ENCODE results near the gene SMAD3. TPM values are rescaled to one million over a fixed set of nuclear protein-coding genes. Genes with fewer than 3 reads are reported as not detected.

Gene SMAD3
- total RNA-seq, 2 donors from 2014 or later, result 19.7 to 52.4 TPM

DNA sequence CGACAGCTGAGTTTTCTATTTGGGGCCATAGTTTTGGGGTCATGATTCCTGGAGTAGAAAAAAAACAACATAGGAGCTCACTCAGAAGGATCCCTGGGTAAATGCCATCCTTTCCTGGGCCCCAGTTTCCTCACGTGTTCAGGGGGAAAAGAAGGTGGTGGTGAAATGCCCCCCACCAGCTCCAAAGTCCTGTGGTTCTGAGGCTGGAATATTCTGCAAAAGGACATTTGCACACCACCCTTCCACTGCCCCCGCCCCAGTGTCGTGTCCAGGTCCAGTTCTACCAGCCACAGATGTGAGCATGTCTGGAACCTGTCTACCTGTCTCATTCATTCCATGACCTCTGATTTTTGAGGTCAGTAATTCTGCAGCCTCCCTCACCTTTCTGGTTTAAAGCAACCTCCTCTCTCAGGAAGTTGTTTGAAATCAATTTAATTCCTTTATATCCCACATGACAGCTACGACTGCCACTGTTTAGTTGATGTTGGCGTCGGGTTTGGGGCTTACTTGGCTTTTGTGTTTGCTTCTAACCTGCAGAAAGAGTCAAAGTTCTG is 82.1 kb downstream of the SMAD3 start:
- Histone ChIP-seq H3K4me3 (no peak overlapping the region), H3K9me3 (no peaks in the 10 kb centered on the region), H3K4me1 (peaks cover 67% of the 10 kb centered on the region), H3K27ac (peak overlapping the region in 3 of 4 donors; percentile 75 to 85 (median 76)), H3K36me3 (replicated peaks in 1 of 2; ENCODE audit: insufficient read depth in 1 of 2, low read depth in 2 of 2) (no peaks in the 10 kb centered on the region), H3K27me3 (no peaks in the 10 kb centered on the region)
- intact Hi-C loops (cut with DNase I), result no loop called here
- DNase-seq, result no peak
- ATAC-seq, result no peak
- no peak for TF ChIP-seq POLR2A (IDR thresholded peaks at IDR 0.05)
- WGBS, 2 donors, result 54 to 69% methylated on average over 7 of the region's 7 CpGs

DNA sequence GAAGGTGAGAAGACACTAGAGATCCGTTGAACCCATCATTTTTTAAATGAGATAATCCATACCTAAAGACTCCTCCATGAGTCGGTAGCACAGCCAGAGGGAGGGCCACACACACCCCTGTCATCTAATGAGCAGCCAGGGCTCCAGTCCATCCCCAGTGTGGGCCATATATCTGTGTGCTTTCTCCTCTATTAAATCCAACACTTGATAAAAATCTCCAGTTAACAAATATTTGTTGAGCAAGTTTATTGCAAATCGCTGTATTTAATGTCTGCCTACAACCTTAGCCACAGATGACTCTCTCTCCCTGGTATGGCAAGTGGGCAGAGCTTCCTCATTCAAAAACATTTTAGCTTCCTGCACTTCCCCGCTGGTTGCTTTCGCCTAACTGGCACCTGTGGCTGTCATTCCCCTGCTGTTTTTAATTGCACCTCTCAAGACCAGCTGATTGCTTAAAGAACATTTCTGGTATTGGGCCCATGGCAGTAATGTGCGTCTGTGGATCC is 82.8 kb downstream of the SMAD3 start:
- Histone ChIP-seq H3K4me1 (peaks cover 66% of the 10 kb centered on the region), H3K27me3 (no peaks in the 10 kb centered on the region), H3K9me3 (no peaks in the 10 kb centered on the region), H3K4me3 (no peak overlapping the region), H3K27ac (peak overlapping the region; percentile 35 to 85 (median 76)), H3K36me3 (replicated peaks in 1 of 2; ENCODE audit: insufficient read depth in 1 of 2, low read depth in 2 of 2) (no peaks in the 10 kb centered on the region)
- DNase-seq, result peak in 1 of 4 donors; percentile 53
- 32 to 42% methylated on average over 6 of the region's 6 CpGs for WGBS, 2 donors
- TF ChIP-seq, protein P1, sequence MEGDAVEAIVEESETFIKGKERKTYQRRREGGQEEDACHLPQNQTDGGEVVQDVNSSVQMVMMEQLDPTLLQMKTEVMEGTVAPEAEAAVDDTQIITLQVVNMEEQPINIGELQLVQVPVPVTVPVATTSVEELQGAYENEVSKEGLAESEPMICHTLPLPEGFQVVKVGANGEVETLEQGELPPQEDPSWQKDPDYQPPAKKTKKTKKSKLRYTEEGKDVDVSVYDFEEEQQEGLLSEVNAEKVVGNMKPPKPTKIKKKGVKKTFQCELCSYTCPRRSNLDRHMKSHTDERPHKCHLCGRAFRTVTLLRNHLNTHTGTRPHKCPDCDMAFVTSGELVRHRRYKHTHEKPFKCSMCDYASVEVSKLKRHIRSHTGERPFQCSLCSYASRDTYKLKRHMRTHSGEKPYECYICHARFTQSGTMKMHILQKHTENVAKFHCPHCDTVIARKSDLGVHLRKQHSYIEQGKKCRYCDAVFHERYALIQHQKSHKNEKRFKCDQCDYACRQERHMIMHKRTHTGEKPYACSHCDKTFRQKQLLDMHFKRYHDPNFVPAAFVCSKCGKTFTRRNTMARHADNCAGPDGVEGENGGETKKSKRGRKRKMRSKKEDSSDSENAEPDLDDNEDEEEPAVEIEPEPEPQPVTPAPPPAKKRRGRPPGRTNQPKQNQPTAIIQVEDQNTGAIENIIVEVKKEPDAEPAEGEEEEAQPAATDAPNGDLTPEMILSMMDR (IDR thresholded peaks at IDR 0.05), result no peak
- no peak for TF ChIP-seq POLR2A (IDR thresholded peaks at IDR 0.05)
- intact Hi-C loops (cut with DNase I), result no loop called here
- peak; percentile 36 for ATAC-seq

DNA sequence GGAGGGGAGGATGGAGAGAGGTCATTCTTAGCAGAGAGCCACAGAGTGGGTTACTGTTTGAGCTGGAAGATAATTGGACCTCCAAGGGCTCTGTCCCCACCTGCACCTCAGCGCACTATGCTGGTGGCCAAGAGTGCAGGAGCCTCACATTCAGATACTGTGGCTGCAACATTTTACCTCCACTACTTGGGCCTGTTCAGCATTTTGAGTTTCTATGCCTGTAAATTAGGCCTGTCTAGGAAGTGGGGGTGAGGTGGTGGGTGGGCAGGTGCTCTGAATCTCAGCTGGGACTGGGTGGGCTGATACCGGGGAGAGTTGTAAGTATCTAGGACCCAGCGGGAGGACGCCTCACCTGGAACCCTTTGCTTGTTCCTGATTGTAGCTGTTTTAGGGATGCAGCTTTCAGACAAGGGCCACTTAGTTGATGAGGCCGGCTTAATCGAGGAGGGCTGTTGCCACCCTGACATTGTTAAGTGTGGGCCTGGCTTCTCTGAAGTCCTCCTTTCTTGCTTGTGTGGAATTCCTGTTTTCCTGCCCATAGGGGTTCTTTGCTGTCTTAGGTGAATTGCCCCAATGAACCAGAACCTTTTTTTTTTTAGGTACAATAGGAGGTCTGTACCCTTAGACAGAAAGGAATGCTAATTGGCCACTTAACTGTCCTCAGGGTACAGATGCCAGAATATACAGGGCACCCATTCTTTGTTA is 83.8 kb downstream of the SMAD3 start:
- Histone ChIP-seq H3K9me3 (no peaks in the 10 kb centered on the region), H3K27me3 (no peaks in the 10 kb centered on the region), H3K4me3 (no peak overlapping the region), H3K27ac (peak overlapping the region; percentile 35 to 85 (median 76)), H3K36me3 (replicated peaks in 1 of 2; ENCODE audit: insufficient read depth in 1 of 2, low read depth in 2 of 2) (no peaks in the 10 kb centered on the region), H3K4me1 (peaks cover 69% of the 10 kb centered on the region)
- ATAC-seq (no peak), DNase-seq (no peak)
- 80 to 90% methylated on average over 5 of the region's 6 CpGs for WGBS, 2 donors
- TF ChIP-seq, protein P1 (IDR thresholded peaks at IDR 0.05), result no peak
- TF ChIP-seq POLR2A (IDR thresholded peaks at IDR 0.05), result no peak
- intact Hi-C loops (cut with DNase I), result no loop called here

DNA sequence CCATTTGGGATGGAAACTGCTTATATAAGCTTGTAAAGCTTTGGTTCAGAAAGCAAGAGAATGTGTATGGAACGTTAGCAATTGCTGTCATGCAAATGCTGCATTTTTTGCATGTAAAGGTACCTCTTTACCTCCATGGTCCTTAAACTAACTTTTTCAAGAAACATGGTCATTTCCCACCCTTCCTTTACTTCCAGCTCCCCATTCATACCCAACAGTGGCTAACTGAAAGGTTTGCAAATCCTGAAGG is 84.3 kb downstream of the SMAD3 start:
- Histone ChIP-seq H3K36me3 (replicated peaks in 1 of 2; ENCODE audit: insufficient read depth in 1 of 2, low read depth in 2 of 2) (no peaks in the 10 kb centered on the region), H3K4me1 (peaks cover 69% of the 10 kb centered on the region), H3K27ac (peak overlapping the region; percentile 66 to 85 (median 76)), H3K27me3 (no peaks in the 10 kb centered on the region), H3K9me3 (no peaks in the 10 kb centered on the region), H3K4me3 (no peak overlapping the region)
- WGBS, 2 donors, result 70 to 81% methylated on average over 1 of the region's 1 CpG
- DNase-seq (no peak), ATAC-seq (no peak)
- TF ChIP-seq POLR2A (IDR thresholded peaks at IDR 0.05), result no peak
- TF ChIP-seq, protein P1 (IDR thresholded peaks at IDR 0.05), result no peak
- intact Hi-C loops (cut with DNase I), result no loop called here

DNA sequence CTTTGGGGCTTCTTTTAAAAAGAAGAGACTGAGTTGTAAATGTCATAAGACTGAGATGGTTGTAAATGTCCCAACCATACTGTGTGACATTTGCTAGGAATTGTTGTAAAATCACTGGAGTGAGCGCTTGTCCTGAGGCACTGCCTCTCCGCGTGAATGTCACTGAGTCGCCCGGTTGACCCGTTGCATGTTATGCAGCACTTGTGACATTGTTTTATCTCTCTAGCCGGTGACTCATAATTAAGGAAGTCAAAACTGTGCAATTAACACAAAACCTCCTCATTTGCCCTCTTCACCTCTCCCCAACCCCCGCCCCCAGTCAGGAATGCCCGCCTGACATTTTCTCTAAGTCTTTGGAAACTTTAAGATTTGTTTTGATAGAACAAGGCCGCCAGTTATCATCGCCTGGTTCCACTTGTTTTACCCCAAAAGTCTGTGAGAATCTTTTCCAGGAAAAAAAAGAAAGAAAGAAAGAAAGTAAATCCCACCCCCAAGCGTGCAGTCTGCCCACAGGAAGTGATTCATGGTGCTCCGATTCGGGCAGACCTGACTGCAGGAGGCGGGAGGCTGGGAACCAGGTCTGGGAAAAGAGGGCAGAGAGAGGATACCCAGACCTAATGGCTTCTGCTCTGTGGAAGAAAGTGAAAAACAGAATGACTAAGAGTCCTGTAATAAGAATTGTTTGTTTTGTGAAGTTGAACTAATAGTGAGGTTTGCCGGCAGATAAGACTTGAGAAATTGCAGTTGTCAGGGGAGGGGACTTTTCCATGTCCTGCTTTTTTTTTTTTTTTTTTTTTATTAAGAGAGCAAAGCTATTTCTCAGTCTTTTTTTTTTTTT is 84.8 kb downstream of the SMAD3 start:
- no peaks in the 10 kb centered on the region for H3K27me3 ChIP-seq
- DNase-seq (peak; percentile 63 to 79 (median 72)), ATAC-seq (peak; percentile 77)
- H3K4me3 ChIP-seq, result no peak overlapping the region
- H3K4me1 ChIP-seq, result peaks cover 69% of the 10 kb centered on the region
- H3K36me3 ChIP-seq (replicated peaks in 1 of 2; ENCODE audit: insufficient read depth in 1 of 2, low read depth in 2 of 2), result no peaks in the 10 kb centered on the region
- intact Hi-C loops (cut with DNase I), result no loop called here
- TF ChIP-seq POLR2A (IDR thresholded peaks at IDR 0.05), result peak in 2 of 3 donors; percentile 14 to 27
- TF ChIP-seq, protein P1 (IDR thresholded peaks at IDR 0.05), result no peak
- H3K27ac ChIP-seq, result peak overlapping the region; percentile 66 to 85 (median 76)
- no peaks in the 10 kb centered on the region for H3K9me3 ChIP-seq
- WGBS, 2 donors, result 36% methylated on average over 16 of the region's 16 CpGs

Data from body of pancreas (tissue), 4 donors.